ENCODE results near the gene RITA1. TPM values are rescaled to one million over a fixed set of nuclear protein-coding genes. Genes with fewer than 3 reads are reported as not detected.

The RITA1 gene
- total and polyA plus RNA-seq, 2 donors (not counting 1 experiment from before 2014, with no cell fraction given) = 8.1 to 17.9 TPM

DNA sequence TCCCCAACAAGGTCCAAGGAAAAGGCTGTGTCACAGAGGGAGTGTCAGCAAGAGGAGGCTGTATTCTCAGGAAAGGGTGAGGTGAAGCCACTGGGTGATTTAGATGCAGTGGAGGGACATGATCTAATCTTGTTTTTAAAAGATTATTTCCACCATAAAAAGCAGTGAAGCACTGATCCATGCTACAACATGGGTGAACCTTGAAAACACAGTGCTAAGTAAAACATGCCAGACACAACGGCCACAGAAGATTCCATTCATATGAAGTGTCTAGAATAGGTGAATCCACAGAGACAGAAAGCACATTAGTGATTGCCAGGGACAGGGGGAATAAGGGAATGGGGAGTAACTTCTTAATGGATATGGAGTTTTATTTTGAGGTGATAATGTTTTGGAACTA, 12.8 kb downstream of the RITA1 start:
- WGBS (ENCODE audit: insufficient coverage) = no CpG with 5 or more reads among the region's 1 CpG
- intact Hi-C loops (cut with micrococcal nuclease) = loop anchor here (5.0 to 10.0 kb wide), 2 partner anchors 97 to 229 kb away; no protein-coding TSS in a partner anchor

More for the DNA sequence above, 12.8 kb downstream of the RITA1 start:
- POLR2A ChIA-PET = interaction anchor here (1.5 to 2.2 kb wide), 3 partner anchors 10 to 35 kb away, joined by 10 to 17 read pairs (median 13); partner anchors contain the start of gene TPCN1
- TF ChIP-seq EZH2 (IDR thresholded peaks at IDR 0.05; ENCODE audit: borderline replicate concordance, insufficient read depth, low read depth, low read length, poor library complexity, severe bottlenecking) (no peak), CTCF (IDR thresholded peaks at IDR 0.05) (no peak)
- H3K27me3 ChIP-seq (replicated peaks in 1 of 4; ENCODE audit: control extremely low read depth in 1 of 4, control insufficient read depth in 3 of 4, insufficient read depth in 4 of 4, low read length in 3 of 4) = no peaks in the 10 kb centered on the region
- H3K9ac ChIP-seq (ENCODE audit: low read length) = no peak overlapping the region
- H3K4me1 Mint-ChIP-seq = peaks cover 28% of the 10 kb centered on the region
- no peak overlapping the region for H3K27ac ChIP-seq (ENCODE audit: low read length in 2 of 2)
- H3K4me3 ChIP-seq (ENCODE audit: control extremely low read depth in 1 of 5, extremely low read depth in 1 of 5, insufficient read depth in 1 of 5, low read depth in 2 of 5, low read length in 4 of 5) = no peak overlapping the region
- peak; percentile 10 for ATAC-seq (ENCODE audit: low read depth)
- CTCF ChIA-PET = interaction anchor here (1.2 to 4.2 kb wide), 9 partner anchors 8 to 227 kb away, joined by 3 to 96 read pairs (median 14); partner anchors contain the start of gene TPCN1
- H3K27me3 Mint-ChIP-seq = no peaks in the 10 kb centered on the region
- peaks cover 0 to 9% (median 0%) of the 10 kb centered on the region in 3 donors for H3K9me3 ChIP-seq (ENCODE audit: control extremely low read depth in 1 of 3, control insufficient read depth in 2 of 3, insufficient read depth in 1 of 3, low read length in 2 of 3)
- H3K36me3 ChIP-seq (replicated peaks in 1 of 2; ENCODE audit: control extremely low read depth in 1 of 2, control insufficient read depth in 1 of 2, extremely low read depth in 1 of 2, insufficient read depth in 2 of 2, low read length in 1 of 2) = no peaks in the 10 kb centered on the region
- no peaks in the 10 kb centered on the region for H4K20me1 ChIP-seq (ENCODE audit: control insufficient read depth, insufficient read depth, low read length, poor library complexity, severe bottlenecking)
- no peak overlapping the region for H2AFZ ChIP-seq (ENCODE audit: insufficient read depth, low read depth, low read length, poor library complexity, severe bottlenecking)
- no peak overlapping the region for H3K4me2 ChIP-seq (replicated peaks; ENCODE audit: low read depth, low read length, poor library complexity, severe bottlenecking)
- H3K4me3 Mint-ChIP-seq = peak overlapping the region; percentile 1
- H3K27ac Mint-ChIP-seq = peak overlapping the region; percentile 64
- H3K4me1 ChIP-seq (ENCODE audit: control insufficient read depth in 2 of 2, insufficient read depth in 2 of 2, low read length in 2 of 2) = peaks cover 12 to 18% of the 10 kb centered on the region in 2 donors
- no peaks in the 10 kb centered on the region for H3K9me3 Mint-ChIP-seq (ENCODE audit: insufficient read depth)
- DNase-seq = no peak
- no peaks in the 10 kb centered on the region for H3K79me2 ChIP-seq (ENCODE audit: control insufficient read depth, insufficient read depth, low read length)
